Measurements from ENCODE around the gene DBN1.

The DBN1 gene

GRCh38 chr5:177504086-177505056 is 30.9 kb upstream of the DBN1 start:
- no peaks in the 10 kb centered on the region for H3K36me3 ChIP-seq (ENCODE audit: insufficient read depth, low read length)
- H3K4me3 ChIP-seq (ENCODE audit: low read depth, low read length) = no peak overlapping the region
- H3K27me3 ChIP-seq (ENCODE audit: insufficient read depth, low read length) = no peaks in the 10 kb centered on the region
- H3K4me1 ChIP-seq (ENCODE audit: control insufficient read depth, insufficient read depth, low read length, unreplicated experiment) = peaks cover 8% of the 10 kb centered on the region
- no peak overlapping the region for H3K27ac ChIP-seq (ENCODE audit: low read depth, low read length)
- no peak overlapping the region for H2AFZ ChIP-seq (ENCODE audit: low read length, unreplicated experiment)
- H3K79me2 ChIP-seq (ENCODE audit: control insufficient read depth, insufficient read depth, low read length, unreplicated experiment) = no peaks in the 10 kb centered on the region

DNA sequence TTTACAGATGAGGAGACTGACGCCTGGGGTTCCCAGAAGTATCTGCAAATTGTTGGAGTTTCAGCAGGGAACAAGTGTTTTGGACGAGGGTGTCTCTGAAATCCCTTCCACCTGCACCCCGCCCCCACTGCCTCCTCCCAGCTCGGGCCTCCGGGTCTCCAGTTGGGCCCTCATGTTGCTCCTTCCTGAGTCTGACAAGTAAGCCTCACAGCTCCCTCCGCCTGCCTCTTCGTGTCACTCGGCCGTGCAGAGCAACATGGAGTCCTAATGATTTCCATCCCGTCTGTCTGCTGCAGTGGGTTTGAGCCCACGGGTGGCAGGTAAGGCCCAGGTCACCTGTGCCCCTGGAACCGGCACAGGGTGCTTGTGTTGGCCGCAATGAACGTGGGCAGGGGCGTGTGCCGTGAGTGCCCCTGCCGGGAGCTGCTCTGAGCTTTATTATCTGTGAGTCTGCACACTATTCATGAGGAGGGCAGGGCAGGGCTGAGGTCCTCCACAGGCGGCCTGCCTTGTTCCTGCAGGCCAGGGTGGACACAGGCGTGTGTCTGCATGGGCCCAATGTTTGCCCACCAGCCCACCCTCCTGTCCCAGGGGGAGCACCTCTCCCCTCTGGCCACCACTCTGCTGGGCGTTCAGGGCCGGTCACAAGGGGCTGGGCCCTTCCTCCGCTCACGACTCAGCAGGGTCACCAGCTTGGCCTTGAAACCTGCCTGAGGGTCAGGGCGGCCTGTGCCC is 30.1 kb upstream of the DBN1 start:
- Histone ChIP-seq H2AFZ (ENCODE audit: low read length, unreplicated experiment) (no peak overlapping the region), H3K4me3 (ENCODE audit: low read depth, low read length) (no peak overlapping the region), H3K27ac (ENCODE audit: low read depth, low read length) (no peak overlapping the region), H3K27me3 (ENCODE audit: insufficient read depth, low read length) (no peaks in the 10 kb centered on the region), H3K79me2 (ENCODE audit: control insufficient read depth, insufficient read depth, low read length, unreplicated experiment) (no peaks in the 10 kb centered on the region), H3K4me1 (ENCODE audit: control insufficient read depth, insufficient read depth, low read length, unreplicated experiment) (peaks cover 9% of the 10 kb centered on the region), H3K36me3 (ENCODE audit: insufficient read depth, low read length) (no peaks in the 10 kb centered on the region)

DNA sequence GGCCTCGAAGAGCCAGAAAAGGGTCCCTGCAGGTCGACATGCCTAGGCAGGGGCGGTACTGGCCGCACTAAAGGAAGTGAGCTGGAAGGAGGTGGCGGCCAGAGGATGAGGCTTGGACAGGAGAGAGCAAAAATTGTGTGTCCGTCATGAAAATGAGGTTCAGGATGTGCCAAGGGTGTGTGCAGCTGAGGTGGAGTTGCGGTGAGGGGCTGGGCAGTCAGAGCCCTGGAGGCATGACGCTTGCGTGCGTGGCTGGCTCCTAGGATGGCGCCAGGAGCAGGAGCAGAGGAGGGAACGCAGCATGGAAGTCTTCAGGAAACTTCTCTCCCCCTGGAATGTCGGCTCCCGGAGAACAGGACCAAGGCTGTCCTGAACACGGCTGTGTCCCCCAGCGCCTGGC is 29.5 kb upstream of the DBN1 start:
- no peak overlapping the region for H3K4me3 ChIP-seq (ENCODE audit: low read depth, low read length)

GRCh38 chr5:177501874-177502678 is 28.6 kb upstream of the DBN1 start:
- Histone ChIP-seq H2AFZ (ENCODE audit: low read length, unreplicated experiment) (no peak overlapping the region), H3K4me1 (ENCODE audit: control insufficient read depth, insufficient read depth, low read length, unreplicated experiment) (peaks cover 16% of the 10 kb centered on the region), H3K4me3 (ENCODE audit: low read depth, low read length) (no peak overlapping the region), H3K79me2 (ENCODE audit: control insufficient read depth, insufficient read depth, low read length, unreplicated experiment) (no peaks in the 10 kb centered on the region), H3K27me3 (ENCODE audit: insufficient read depth, low read length) (no peaks in the 10 kb centered on the region), H3K27ac (ENCODE audit: low read depth, low read length) (no peak overlapping the region), H3K36me3 (ENCODE audit: insufficient read depth, low read length) (no peaks in the 10 kb centered on the region)

More for the DNA sequence above, 29.5 kb upstream of the DBN1 start:
- Histone ChIP-seq H3K27me3 (ENCODE audit: insufficient read depth, low read length) (no peaks in the 10 kb centered on the region), H3K79me2 (ENCODE audit: control insufficient read depth, insufficient read depth, low read length, unreplicated experiment) (no peaks in the 10 kb centered on the region), H3K4me1 (ENCODE audit: control insufficient read depth, insufficient read depth, low read length, unreplicated experiment) (peaks cover 15% of the 10 kb centered on the region), H3K27ac (ENCODE audit: low read depth, low read length) (no peak overlapping the region), H2AFZ (ENCODE audit: low read length, unreplicated experiment) (no peak overlapping the region), H3K36me3 (ENCODE audit: insufficient read depth, low read length) (no peaks in the 10 kb centered on the region)

- peaks cover 20% of the 10 kb centered on the region for H3K4me1 ChIP-seq (ENCODE audit: control insufficient read depth, insufficient read depth, low read length, unreplicated experiment)
- no peak overlapping the region for H3K4me3 ChIP-seq (ENCODE audit: low read depth, low read length)
- H2AFZ ChIP-seq (ENCODE audit: low read length, unreplicated experiment) = no peak overlapping the region
- H3K27me3 ChIP-seq (ENCODE audit: insufficient read depth, low read length) = no peaks in the 10 kb centered on the region
- H3K79me2 ChIP-seq (ENCODE audit: control insufficient read depth, insufficient read depth, low read length, unreplicated experiment) = peaks cover 8% of the 10 kb centered on the region
- H3K36me3 ChIP-seq (ENCODE audit: insufficient read depth, low read length) = no peaks in the 10 kb centered on the region
- no peak overlapping the region for H3K27ac ChIP-seq (ENCODE audit: low read depth, low read length)
These were observed 27.5 kb upstream of the DBN1 start for GRCh38 chr5:177500685-177501522.

- Histone ChIP-seq H3K4me1 (ENCODE audit: control insufficient read depth, insufficient read depth, low read length, unreplicated experiment) (peaks cover 30% of the 10 kb centered on the region), H3K79me2 (ENCODE audit: control insufficient read depth, insufficient read depth, low read length, unreplicated experiment) (peaks cover 12% of the 10 kb centered on the region), H3K27ac (ENCODE audit: low read depth, low read length) (no peak overlapping the region)
These were observed 26.4 kb upstream of the DBN1 start for GRCh38 chr5:177499842-177500241.

DNA sequence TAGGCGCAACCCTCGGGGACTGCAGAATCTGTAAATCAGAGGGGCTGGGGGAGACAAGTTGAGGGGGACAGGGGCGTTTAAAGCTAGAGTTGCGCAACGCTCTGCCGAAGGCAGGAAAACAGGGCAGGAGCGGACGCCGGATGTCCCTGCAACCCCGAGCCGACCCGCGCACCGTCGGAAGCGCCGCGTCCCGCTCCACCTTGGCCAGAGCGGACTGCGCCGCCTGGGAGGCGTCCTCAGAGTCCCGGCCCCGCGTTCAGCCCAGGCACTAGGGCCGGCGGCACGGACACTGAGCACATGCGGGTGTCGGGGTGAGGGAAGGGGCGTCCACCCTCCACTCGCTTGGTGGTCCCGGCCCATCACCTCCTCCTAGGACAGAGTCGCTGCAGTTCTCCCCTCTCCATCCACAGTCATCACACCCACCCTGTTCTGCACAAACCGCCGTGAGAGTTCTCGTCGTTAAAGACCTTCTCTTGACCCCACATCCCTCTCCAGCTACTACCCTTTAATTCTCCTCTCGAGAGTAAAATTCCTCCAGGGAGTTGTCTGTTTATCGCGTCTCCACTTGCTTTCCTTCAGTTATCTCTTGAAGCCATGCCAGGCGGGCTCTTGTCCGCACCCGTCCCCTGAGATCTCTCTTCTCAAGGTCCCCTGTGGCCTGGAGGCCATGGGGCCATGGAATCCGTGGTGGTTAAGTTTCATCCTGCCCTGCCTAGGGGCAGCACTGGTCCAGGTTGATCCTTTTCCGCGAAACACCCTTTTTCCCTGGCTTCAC is 24.8 kb upstream of the DBN1 start:
- H3K4me1 ChIP-seq (ENCODE audit: control insufficient read depth, insufficient read depth, low read length, unreplicated experiment) = peaks cover 45% of the 10 kb centered on the region
- no peak overlapping the region for H2AFZ ChIP-seq (ENCODE audit: low read length, unreplicated experiment)
- peaks cover 3% of the 10 kb centered on the region; the same call in 1 of the 2 replicates for H3K36me3 ChIP-seq (ENCODE audit: insufficient read depth, low read length)
- H3K27ac ChIP-seq (ENCODE audit: low read depth, low read length) = no peak overlapping the region; the same call in 1 of the 2 replicates
- peaks cover 22% of the 10 kb centered on the region for H3K79me2 ChIP-seq (ENCODE audit: control insufficient read depth, insufficient read depth, low read length, unreplicated experiment)
- H3K4me3 ChIP-seq (ENCODE audit: low read depth, low read length) = peak overlapping the region; percentile 78
- no peaks in the 10 kb centered on the region for H3K27me3 ChIP-seq (ENCODE audit: insufficient read depth, low read length)

More at GRCh38 chr5:177499842-177500241, 26.4 kb upstream of the DBN1 start:
- no peaks in the 10 kb centered on the region for H3K36me3 ChIP-seq (ENCODE audit: insufficient read depth, low read length)
- H3K4me3 ChIP-seq (ENCODE audit: low read depth, low read length) = no peak overlapping the region
- H2AFZ ChIP-seq (ENCODE audit: low read length, unreplicated experiment) = no peak overlapping the region
- H3K27me3 ChIP-seq (ENCODE audit: insufficient read depth, low read length) = no peaks in the 10 kb centered on the region

DNA sequence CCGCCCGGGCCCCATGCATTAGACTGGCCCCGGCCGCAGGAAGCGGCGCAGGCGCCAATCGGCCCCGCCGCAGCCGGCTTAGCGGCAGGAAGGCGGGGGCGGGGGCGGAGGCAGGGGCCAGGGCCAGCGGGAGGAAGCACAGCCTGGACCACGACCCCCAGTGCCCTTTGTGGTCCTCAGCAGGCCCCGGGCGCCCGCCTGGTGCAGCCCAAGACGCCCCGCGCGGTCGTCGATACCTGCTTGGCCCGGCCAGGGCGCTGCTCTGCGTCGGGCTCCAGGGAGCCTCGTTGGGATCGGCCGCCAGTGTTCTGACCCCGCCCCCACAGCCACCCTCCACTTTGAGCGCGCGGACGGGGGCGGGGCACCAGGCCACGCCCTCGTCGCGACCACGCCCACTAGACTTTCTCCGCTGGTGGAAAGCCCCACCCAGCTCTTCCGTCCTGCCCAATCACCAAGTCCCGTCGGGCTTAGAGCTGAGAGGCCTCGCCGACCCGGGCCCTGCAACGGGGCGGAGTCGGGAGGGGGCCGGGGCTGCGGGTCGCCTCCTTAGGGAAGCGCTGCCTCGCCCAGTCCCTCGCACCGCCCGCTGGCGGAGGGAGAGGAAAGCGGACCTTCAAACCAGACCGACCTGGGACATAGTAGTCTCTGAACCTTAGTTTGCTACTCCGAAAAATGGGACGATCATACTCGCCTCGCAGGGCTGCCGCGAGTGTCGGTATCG is 24.0 kb upstream of the DBN1 start, which contains the start of gene PDLIM7:
PDLIM7 (minus strand) TSS at position 313 of the 721 bp plus-strand sequence. CDS start 1,092 bp downstream, outside the sequence.
- Histone ChIP-seq H3K4me3 (ENCODE audit: low read depth, low read length) (peak within 1 kb of the TSS; percentile 78), H3K36me3 (ENCODE audit: insufficient read depth, low read length) (peaks cover 5% of the 10 kb centered on the region; the same call in 1 of the 2 replicates), H3K79me2 (ENCODE audit: control insufficient read depth, insufficient read depth, low read length, unreplicated experiment) (peaks cover 29% of the 10 kb centered on the region), H3K4me1 (ENCODE audit: control insufficient read depth, insufficient read depth, low read length, unreplicated experiment) (peaks cover 50% of the 10 kb centered on the region), H2AFZ (ENCODE audit: low read length, unreplicated experiment) (no peak within 1 kb of the TSS), H3K27me3 (ENCODE audit: insufficient read depth, low read length) (no peaks in the 10 kb centered on the region), H3K27ac (ENCODE audit: low read depth, low read length) (peak within 1 kb of the TSS; percentile 82)
